ENCODE results near the gene RBMS3.
"Not testable (repeated sequence)": the region's sequence is repeated elsewhere in the genome, so short reads cannot be mapped to it uniquely, and the experiment has no call there.

Gene RBMS3

GRCh38 chr3:29668728-29669127 lies 387.9 kb downstream of the RBMS3 start:
- intact Hi-C loops (cut with DNase I), result no loop called here
- no peak for DNase-seq

- intact Hi-C loops (cut with DNase I); DNase-seq: not testable (repeated sequence)
Observed at GRCh38 chr3:29670476-29670875, 389.6 kb downstream of the RBMS3 start.

- no peak for DNase-seq
- intact Hi-C loops (cut with DNase I), result no loop called here
Observed at GRCh38 chr3:29677421-29677820, 396.6 kb downstream of the RBMS3 start.

- no peak for DNase-seq
- intact Hi-C loops (cut with DNase I), result no loop called here
Observed at GRCh38 chr3:29679944-29680343, 399.1 kb downstream of the RBMS3 start.

- intact Hi-C loops (cut with DNase I), result no loop called here
- no peak for DNase-seq
Observed at GRCh38 chr3:29683018-29683993, 402.4 kb downstream of the RBMS3 start.

- no peak for DNase-seq
- intact Hi-C loops (cut with DNase I), result no loop called here
Observed at GRCh38 chr3:29686889-29687592, 406.2 kb downstream of the RBMS3 start.

GRCh38 chr3:29690686-29691353 lies 409.9 kb downstream of the RBMS3 start:
- intact Hi-C loops (cut with DNase I), result no loop called here
- DNase-seq, result no peak

GRCh38 chr3:29693863-29694262 lies 413.0 kb downstream of the RBMS3 start:
- DNase-seq, result no peak
- intact Hi-C loops (cut with DNase I), result no loop called here

GRCh38 chr3:29694331-29694730 lies 413.5 kb downstream of the RBMS3 start:
- no peak for DNase-seq
- intact Hi-C loops (cut with DNase I), result no loop called here

GRCh38 chr3:29694783-29695182 lies 413.9 kb downstream of the RBMS3 start:
- no peak for DNase-seq
- intact Hi-C loops (cut with DNase I), result no loop called here

GRCh38 chr3:29695201-29695600 lies 414.3 kb downstream of the RBMS3 start:
- intact Hi-C loops (cut with DNase I), result no loop called here
- no peak for DNase-seq

GRCh38 chr3:29695643-29696198 lies 414.9 kb downstream of the RBMS3 start:
- intact Hi-C loops (cut with DNase I), result no loop called here
- no peak for DNase-seq

GRCh38 chr3:29696311-29696710 lies 415.4 kb downstream of the RBMS3 start:
- intact Hi-C loops (cut with DNase I), result no loop called here
- no peak for DNase-seq

- intact Hi-C loops (cut with DNase I), result no loop called here
- no peak for DNase-seq
Observed at GRCh38 chr3:29697989-29698388, 417.1 kb downstream of the RBMS3 start.

- no peak for DNase-seq
- intact Hi-C loops (cut with DNase I), result no loop called here
Observed at GRCh38 chr3:29700256-29700655, 419.4 kb downstream of the RBMS3 start.

- no peak for DNase-seq
- intact Hi-C loops (cut with DNase I), result no loop called here
Observed at GRCh38 chr3:29701326-29701983, 420.6 kb downstream of the RBMS3 start.

- DNase-seq, result no peak
- intact Hi-C loops (cut with DNase I), result no loop called here
Observed at GRCh38 chr3:29705906-29706844, 425.3 kb downstream of the RBMS3 start.

GRCh38 chr3:29708884-29709283 lies 428.0 kb downstream of the RBMS3 start:
- no peak for DNase-seq
- intact Hi-C loops (cut with DNase I), result no loop called here
